ENCODE data around the gene CASP7.

Gene CASP7

DNA sequence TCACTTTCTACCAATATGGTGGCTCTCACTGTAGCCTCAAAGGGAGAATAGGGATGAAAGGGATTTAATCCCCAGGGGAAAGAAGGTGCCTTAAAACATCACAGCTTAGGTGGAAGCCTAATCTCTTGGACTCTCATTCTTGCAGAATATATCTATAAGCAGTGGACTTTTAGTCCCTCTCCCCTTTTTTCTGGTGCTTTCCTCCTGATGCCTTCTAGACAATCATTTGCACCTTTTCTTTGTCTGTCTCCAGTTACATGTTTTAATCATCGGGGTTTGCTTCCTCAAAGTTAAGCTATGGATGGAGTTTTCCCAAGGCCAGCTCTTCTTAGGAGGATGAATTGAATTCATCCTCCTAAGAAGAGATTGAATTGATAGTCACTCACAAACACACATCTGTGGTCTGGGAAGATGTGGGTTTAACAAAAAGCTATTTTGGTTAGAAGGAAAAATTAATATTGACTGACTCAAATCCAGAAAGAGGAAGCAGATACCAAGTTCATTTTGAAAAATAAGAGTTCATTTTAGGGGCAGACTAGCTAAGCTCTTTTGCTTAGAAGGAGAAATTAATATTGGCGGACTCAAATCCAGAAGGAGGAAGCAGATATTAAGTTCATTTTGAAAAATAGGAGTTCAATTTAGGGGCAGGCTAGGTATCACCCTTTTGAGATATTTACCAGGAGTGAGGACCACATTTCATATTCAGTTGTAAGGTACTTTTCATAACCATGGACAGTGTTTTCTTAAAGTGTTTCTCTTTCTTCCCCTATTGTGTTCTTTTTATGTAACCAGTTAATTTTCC, 36.6 kb downstream of the CASP7 start:
- Histone ChIP-seq H3K4me1 (ENCODE audit: control insufficient read depth, insufficient read depth, low read length) (peaks cover 5% of the 10 kb centered on the region), H3K27me3 (ENCODE audit: control insufficient read depth, insufficient read depth, low read length) (no peaks in the 10 kb centered on the region), H3K4me3 (ENCODE audit: low read depth, low read length) (no peak overlapping the region), H3K36me3 (ENCODE audit: control insufficient read depth, insufficient read depth, low read length) (no peaks in the 10 kb centered on the region), H3K9ac (ENCODE audit: low read depth, low read length) (no peak overlapping the region), H3K9me3 (ENCODE audit: control insufficient read depth, insufficient read depth, low read length) (no peaks in the 10 kb centered on the region)

DNA sequence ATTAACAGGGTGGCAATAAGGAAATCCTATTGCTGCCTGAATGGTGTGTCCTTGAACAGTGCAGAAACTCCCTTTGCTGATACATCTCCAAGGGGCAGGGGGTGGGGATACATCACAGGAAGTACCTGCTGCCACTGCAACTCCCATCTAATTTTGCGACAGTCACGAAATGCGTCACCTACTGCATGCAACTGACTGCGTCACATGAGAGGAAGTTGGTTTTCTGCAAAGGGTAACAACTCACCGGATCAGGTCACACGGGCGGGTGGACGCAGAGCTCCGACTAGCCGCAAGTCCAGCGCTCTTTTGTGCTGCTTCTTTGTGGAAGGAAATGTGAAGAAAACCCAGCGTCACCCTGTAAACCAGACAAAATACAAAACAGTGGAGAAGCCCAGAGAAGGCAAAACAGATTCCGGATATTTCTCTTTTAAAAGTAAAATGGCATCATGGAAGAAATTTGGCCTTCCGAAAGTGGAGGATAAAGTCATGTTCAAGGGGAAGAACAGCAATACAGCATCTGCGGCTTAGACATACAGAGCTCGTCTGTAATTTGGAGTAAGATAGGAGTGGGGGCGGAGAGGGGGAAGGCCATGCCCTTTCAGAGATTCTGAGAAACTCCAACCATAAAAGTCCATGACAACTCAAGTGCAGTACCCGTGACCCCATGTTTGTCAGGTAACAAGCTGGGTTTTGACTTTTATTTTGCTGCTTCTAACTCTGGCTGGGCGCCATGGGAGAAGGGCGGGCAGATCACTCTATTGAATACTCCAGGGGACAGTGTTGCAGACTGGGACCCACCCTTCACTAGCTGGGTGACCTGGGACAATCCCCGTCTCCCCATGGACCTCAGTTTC, 39.5 kb downstream of the CASP7 start:
- Histone ChIP-seq H3K4me1 (ENCODE audit: control insufficient read depth, insufficient read depth, low read length) (no peaks in the 10 kb centered on the region), H3K9ac (ENCODE audit: low read depth, low read length) (no peak overlapping the region), H3K27me3 (ENCODE audit: control insufficient read depth, insufficient read depth, low read length) (no peaks in the 10 kb centered on the region), H3K36me3 (ENCODE audit: control insufficient read depth, insufficient read depth, low read length) (no peaks in the 10 kb centered on the region), H3K9me3 (ENCODE audit: control insufficient read depth, insufficient read depth, low read length) (no peaks in the 10 kb centered on the region), H3K4me3 (ENCODE audit: low read depth, low read length) (no peak overlapping the region)

- no peaks in the 10 kb centered on the region for H3K27me3 ChIP-seq (ENCODE audit: control insufficient read depth, insufficient read depth, low read length)
- H3K9me3 ChIP-seq (ENCODE audit: control insufficient read depth, insufficient read depth, low read length): no peaks in the 10 kb centered on the region
- H3K4me3 ChIP-seq (ENCODE audit: low read depth, low read length): no peak overlapping the region
- no peaks in the 10 kb centered on the region for H3K36me3 ChIP-seq (ENCODE audit: control insufficient read depth, insufficient read depth, low read length)
- H3K9ac ChIP-seq (ENCODE audit: low read depth, low read length): no peak overlapping the region
- no peaks in the 10 kb centered on the region for H3K4me1 ChIP-seq (ENCODE audit: control insufficient read depth, insufficient read depth, low read length)
Observed at GRCh38 chr10:113720386-113720785, 40.7 kb downstream of the CASP7 start.

DNA sequence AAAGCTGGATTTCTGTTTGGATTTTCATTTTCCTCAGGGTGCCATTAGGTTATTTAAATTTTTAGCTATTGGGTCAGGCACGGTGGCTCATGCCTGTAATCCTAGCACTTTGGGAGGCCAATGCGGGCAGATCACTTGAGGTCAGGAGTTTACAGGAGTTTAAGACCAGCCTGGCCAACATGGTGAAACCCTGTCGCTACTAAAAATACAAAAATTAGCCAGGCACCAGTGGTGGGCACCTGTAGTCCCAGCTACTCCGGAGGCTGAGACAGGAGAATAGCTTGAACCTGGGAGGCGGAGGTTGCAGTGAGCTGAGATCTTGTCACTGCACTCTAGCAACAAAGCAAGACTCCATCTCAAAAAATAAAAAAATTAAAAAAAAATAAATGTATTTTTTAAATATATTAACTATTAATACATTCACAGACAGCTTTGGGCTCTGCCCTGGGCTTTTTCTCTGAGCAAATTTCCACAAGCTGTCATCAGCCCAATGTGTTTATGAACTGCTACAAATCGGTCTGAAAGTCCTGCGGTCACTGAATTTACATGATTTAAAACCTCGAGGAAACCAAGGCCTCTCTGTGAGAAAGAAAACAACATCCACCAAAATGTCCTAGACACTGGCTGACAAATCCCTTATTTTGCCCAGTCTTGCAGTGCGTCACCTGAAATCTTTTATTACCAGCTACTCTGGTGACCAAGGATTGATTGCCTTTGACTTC, 52.6 kb downstream of the CASP7 start:
- no peak overlapping the region for H3K9ac ChIP-seq (ENCODE audit: low read depth, low read length)
- H3K9me3 ChIP-seq (ENCODE audit: control insufficient read depth, insufficient read depth, low read length): no peaks in the 10 kb centered on the region
- peaks cover 2% of the 10 kb centered on the region for H3K4me1 ChIP-seq (ENCODE audit: control insufficient read depth, insufficient read depth, low read length)
- H3K27me3 ChIP-seq (ENCODE audit: control insufficient read depth, insufficient read depth, low read length): no peaks in the 10 kb centered on the region
- H3K36me3 ChIP-seq (ENCODE audit: control insufficient read depth, insufficient read depth, low read length): no peaks in the 10 kb centered on the region
- no peak overlapping the region for H3K4me3 ChIP-seq (ENCODE audit: low read depth, low read length)

DNA sequence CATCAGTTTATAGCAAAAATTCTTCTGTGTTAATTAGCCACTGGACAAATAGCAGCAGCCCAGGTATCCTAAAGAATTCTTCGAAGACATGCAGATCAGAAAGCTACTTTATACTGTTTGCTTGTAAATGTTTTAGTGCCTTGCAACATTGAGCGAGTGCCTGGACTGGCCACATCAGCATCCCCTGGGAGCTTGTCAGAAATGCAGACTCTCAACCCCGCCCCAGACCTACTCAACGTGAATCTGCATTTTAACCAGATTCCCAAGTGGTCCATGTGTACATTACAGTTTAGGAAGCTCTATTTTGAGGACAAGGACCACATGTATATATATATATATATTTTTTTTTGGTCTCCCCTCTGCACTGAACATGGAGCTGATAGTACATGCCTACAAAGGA, 53.3 kb downstream of the CASP7 start:
- H3K9ac ChIP-seq (ENCODE audit: low read depth, low read length): no peak overlapping the region
- H3K36me3 ChIP-seq (ENCODE audit: control insufficient read depth, insufficient read depth, low read length): no peaks in the 10 kb centered on the region
- no peak overlapping the region for H3K4me3 ChIP-seq (ENCODE audit: low read depth, low read length)
- H3K27me3 ChIP-seq (ENCODE audit: control insufficient read depth, insufficient read depth, low read length): no peaks in the 10 kb centered on the region
- H3K9me3 ChIP-seq (ENCODE audit: control insufficient read depth, insufficient read depth, low read length): no peaks in the 10 kb centered on the region
- peaks cover 2% of the 10 kb centered on the region for H3K4me1 ChIP-seq (ENCODE audit: control insufficient read depth, insufficient read depth, low read length)

DNA sequence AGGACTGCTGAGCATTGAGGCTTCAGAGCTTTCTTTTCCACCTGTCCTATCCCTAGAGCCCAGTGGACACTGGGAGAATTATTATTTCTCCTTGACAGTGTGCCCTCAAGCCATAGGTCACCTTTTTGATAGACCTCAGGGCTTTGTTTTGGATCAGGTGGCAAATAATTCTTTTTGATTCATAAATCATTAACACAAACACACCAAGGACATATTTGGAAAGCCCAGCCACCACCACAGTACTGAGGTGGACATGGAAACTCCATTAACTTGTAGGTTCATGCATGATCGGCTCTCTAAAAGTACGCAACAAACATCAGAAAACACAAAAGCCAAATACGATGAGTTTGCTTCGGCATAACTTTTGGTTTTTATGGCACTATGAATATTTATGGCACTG, 53.9 kb downstream of the CASP7 start:
- no peaks in the 10 kb centered on the region for H3K27me3 ChIP-seq (ENCODE audit: control insufficient read depth, insufficient read depth, low read length)
- H3K9me3 ChIP-seq (ENCODE audit: control insufficient read depth, insufficient read depth, low read length): no peaks in the 10 kb centered on the region
- no peaks in the 10 kb centered on the region for H3K36me3 ChIP-seq (ENCODE audit: control insufficient read depth, insufficient read depth, low read length)
- H3K4me3 ChIP-seq (ENCODE audit: low read depth, low read length): no peak overlapping the region
- no peak overlapping the region for H3K9ac ChIP-seq (ENCODE audit: low read depth, low read length)
- H3K4me1 ChIP-seq (ENCODE audit: control insufficient read depth, insufficient read depth, low read length): peaks cover 2% of the 10 kb centered on the region

GRCh38 chr10:113735913-113736312, 56.2 kb downstream of the CASP7 start:
- Histone ChIP-seq H3K4me3 (ENCODE audit: low read depth, low read length) (no peak overlapping the region), H3K9ac (ENCODE audit: low read depth, low read length) (no peak overlapping the region), H3K36me3 (ENCODE audit: control insufficient read depth, insufficient read depth, low read length) (no peaks in the 10 kb centered on the region)

GRCh38 chr10:113736576-113736975, 56.9 kb downstream of the CASP7 start:
- Histone ChIP-seq H3K4me1 (ENCODE audit: control insufficient read depth, insufficient read depth, low read length) (peaks cover 2% of the 10 kb centered on the region), H3K9me3 (ENCODE audit: control insufficient read depth, insufficient read depth, low read length) (no peaks in the 10 kb centered on the region), H3K4me3 (ENCODE audit: low read depth, low read length) (no peak overlapping the region), H3K27me3 (ENCODE audit: control insufficient read depth, insufficient read depth, low read length) (no peaks in the 10 kb centered on the region), H3K9ac (ENCODE audit: low read depth, low read length) (no peak overlapping the region), H3K36me3 (ENCODE audit: control insufficient read depth, insufficient read depth, low read length) (no peaks in the 10 kb centered on the region)

More at GRCh38 chr10:113735913-113736312, 56.2 kb downstream of the CASP7 start:
- H3K9me3 ChIP-seq (ENCODE audit: control insufficient read depth, insufficient read depth, low read length): no peaks in the 10 kb centered on the region
- H3K4me1 ChIP-seq (ENCODE audit: control insufficient read depth, insufficient read depth, low read length): peaks cover 2% of the 10 kb centered on the region
- no peaks in the 10 kb centered on the region for H3K27me3 ChIP-seq (ENCODE audit: control insufficient read depth, insufficient read depth, low read length)

- Histone ChIP-seq H3K9ac (ENCODE audit: low read depth, low read length) (no peak overlapping the region), H3K4me1 (ENCODE audit: control insufficient read depth, insufficient read depth, low read length) (peaks cover 2% of the 10 kb centered on the region), H3K36me3 (ENCODE audit: control insufficient read depth, insufficient read depth, low read length) (no peaks in the 10 kb centered on the region), H3K9me3 (ENCODE audit: control insufficient read depth, insufficient read depth, low read length) (no peaks in the 10 kb centered on the region), H3K27me3 (ENCODE audit: control insufficient read depth, insufficient read depth, low read length) (no peaks in the 10 kb centered on the region), H3K4me3 (ENCODE audit: low read depth, low read length) (no peak overlapping the region)
Observed at GRCh38 chr10:113739031-113739430, 59.3 kb downstream of the CASP7 start.

DNA sequence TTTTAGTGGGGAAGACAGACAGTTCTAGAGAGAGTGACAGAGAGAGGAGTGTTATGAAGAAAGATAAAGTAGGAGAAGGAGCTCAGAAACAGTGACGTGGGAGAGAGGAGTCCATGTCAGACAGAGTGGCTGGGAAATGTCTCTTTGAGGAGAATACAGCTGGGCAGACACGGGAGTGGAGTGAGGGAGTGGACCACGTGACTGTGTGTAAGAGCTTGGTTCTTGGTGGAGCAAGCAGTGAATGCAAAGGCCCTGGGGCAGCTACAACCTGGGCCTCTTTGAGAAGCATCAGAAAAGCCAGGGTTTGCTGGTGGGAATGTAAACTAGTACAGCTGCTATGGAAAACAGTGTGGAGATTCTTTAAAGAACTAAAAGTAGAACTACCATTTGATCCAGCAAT, 59.9 kb downstream of the CASP7 start:
- Histone ChIP-seq H3K4me3 (ENCODE audit: low read depth, low read length) (no peak overlapping the region), H3K9ac (ENCODE audit: low read depth, low read length) (no peak overlapping the region), H3K27me3 (ENCODE audit: control insufficient read depth, insufficient read depth, low read length) (no peaks in the 10 kb centered on the region), H3K4me1 (ENCODE audit: control insufficient read depth, insufficient read depth, low read length) (peaks cover 2% of the 10 kb centered on the region), H3K9me3 (ENCODE audit: control insufficient read depth, insufficient read depth, low read length) (no peaks in the 10 kb centered on the region), H3K36me3 (ENCODE audit: control insufficient read depth, insufficient read depth, low read length) (no peaks in the 10 kb centered on the region)

- H3K4me3 ChIP-seq (ENCODE audit: low read depth, low read length): no peak overlapping the region
- H3K9ac ChIP-seq (ENCODE audit: low read depth, low read length): no peak overlapping the region
- H3K9me3 ChIP-seq (ENCODE audit: control insufficient read depth, insufficient read depth, low read length): no peaks in the 10 kb centered on the region
Observed at GRCh38 chr10:113740850-113741249, 61.1 kb downstream of the CASP7 start.

More at GRCh38 chr10:113740850-113741249, 61.1 kb downstream of the CASP7 start:
- Histone ChIP-seq H3K36me3 (ENCODE audit: control insufficient read depth, insufficient read depth, low read length) (no peaks in the 10 kb centered on the region), H3K4me1 (ENCODE audit: control insufficient read depth, insufficient read depth, low read length) (peaks cover 2% of the 10 kb centered on the region), H3K27me3 (ENCODE audit: control insufficient read depth, insufficient read depth, low read length) (no peaks in the 10 kb centered on the region)

Measured in iPS-15b (cell line).